Keratinocyte (primary cell): ENCODE data around the gene ADAMTS17. TPM values are rescaled to one million over a fixed set of nuclear protein-coding genes. Genes with fewer than 3 reads are reported as not detected.

Experiments used
- DNase-seq: peaks from one replicate; pipeline ENCODE4 v3.0.0-alpha.2; 2011; ENCODE audit warnings: low read depth, missing footprints, low spot score
- FAIRE-seq: peaks from 2 replicates; lab custom pipeline; 2011; peaks lifted over from hg19 to GRCh38; lab: Jason Lieb, UNC
- H2AFZ ChIP-seq: 2 replicates; pipeline ENCODE4 v1.6.0; 2012; ENCODE audit warnings: low read length, control low read depth, inconsistent platforms; ENCODE audit not compliant: control insufficient read depth
- H3K27ac ChIP-seq: 2 replicates; pipeline ENCODE4 v1.5.1; 2011; ENCODE audit warnings: low read length; ENCODE audit not compliant: control insufficient read depth, insufficient read depth
- H3K27me3 ChIP-seq: 3 replicates; pipeline ENCODE4 v1.6.0; 2011; ENCODE audit warnings: low read length; ENCODE audit not compliant: control insufficient read depth, insufficient read depth; ENCODE audit errors: extremely low read depth
- H3K36me3 ChIP-seq, 2 experiments: 2 replicates in 1 of 2; 3 replicates in 1 of 2; pipeline ENCODE4 v1.5.1; 2011; ENCODE audit warnings: low read length in 2 of 2, mild to moderate bottlenecking in 1 of 2; ENCODE audit not compliant: control insufficient read depth in 2 of 2, insufficient read depth in 2 of 2; ENCODE audit errors: extremely low read depth in 1 of 2
- H3K4me1 ChIP-seq: 3 replicates; pipeline ENCODE4 v1.5.1; 2011; ENCODE audit warnings: low read length; ENCODE audit not compliant: control insufficient read depth, insufficient read depth; ENCODE audit errors: extremely low read depth
- H3K4me2 ChIP-seq: 3 replicates; pipeline ENCODE4 v1.6.0; 2011; ENCODE audit warnings: low read depth, low read length; ENCODE audit not compliant: control insufficient read depth, insufficient read depth; ENCODE audit errors: extremely low read depth
- H3K4me3 ChIP-seq, 3 experiments: fragments of 200-600 bp in 1 of 3; sonication (generic) in 1 of 3; 2 replicates in 2 of 3; 3 replicates in 1 of 3; pipeline ENCODE4 v1.5.1; 2011 to 2016; ENCODE audit warnings: low read length in 3 of 3, mild to moderate bottlenecking in 3 of 3, control low read depth in 2 of 3, inconsistent platforms in 1 of 3, low read depth in 1 of 3, mixed read lengths in 1 of 3, mixed run types in 1 of 3, moderate library complexity in 1 of 3; ENCODE audit not compliant: control insufficient read depth in 2 of 3, insufficient read depth in 2 of 3; ENCODE audit errors: extremely low read depth in 1 of 3
- H3K79me2 ChIP-seq: 2 replicates; pipeline ENCODE4 v1.6.0; 2012; ENCODE audit warnings: low read length; ENCODE audit not compliant: control insufficient read depth, insufficient read depth
- H3K9ac ChIP-seq: 3 replicates; pipeline ENCODE4 v1.6.0; 2011; ENCODE audit warnings: low read length; ENCODE audit not compliant: control insufficient read depth, insufficient read depth; ENCODE audit errors: extremely low read depth
- H3K9me1 ChIP-seq: 3 replicates; pipeline ENCODE4 v1.6.0; 2011; ENCODE audit warnings: low read length; ENCODE audit not compliant: control insufficient read depth, insufficient read depth; ENCODE audit errors: extremely low read depth
- H3K9me3 ChIP-seq: 2 replicates; pipeline ENCODE4 v1.5.1; 2012; ENCODE audit warnings: low read depth, low read length; ENCODE audit not compliant: control insufficient read depth
- H4K20me1 ChIP-seq: 3 replicates; pipeline ENCODE4 v1.6.0; 2011; ENCODE audit warnings: low read length; ENCODE audit not compliant: control insufficient read depth, insufficient read depth; ENCODE audit errors: extremely low read depth
- EZH2 ChIP-seq: IDR thresholded peaks from one replicate; pipeline ENCODE4 v1.6.1; 2012; ENCODE audit warnings: inconsistent platforms, mild to moderate bottlenecking, low read length, moderate library complexity
- dilution Hi-C: fragments of 300-500 bp; cut with MboI; formaldehyde crosslinking; loops from one replicate; pipeline ENCODE4 v1.7.0; 2020; ENCODE audit warnings: low sequenced_read_pairs; ENCODE audit not compliant: extremely low pct_ligation_motif_present
- polyA minus RNA-seq, 3 experiments: library from RNA; depleted of rRNA, polyadenylated mRNA; stranded (reverse); fragments of >200 nt; gene quantifications; 1 replicate in 1 of 3; 2 replicates in 1 of 3; 3 replicates in 1 of 3; pipeline ENCODE4 v1.2.3, GENCODE V29; 2011
- polyA plus RNA-seq, 5 experiments: library from polyadenylated mRNA; depleted of rRNA in 3 of 5; stranded (reverse) in 3 of 5; stranded (forward) in 1 of 5; unstranded in 1 of 5; fragments of >200 nt; gene quantifications; 1 replicate in 1 of 5; 2 replicates in 3 of 5; 3 replicates in 1 of 5; pipeline versions ENCODE4 v1.2.1 to v1.2.3, GENCODE V29; 2011 to 2012; ENCODE audit warnings: missing spikeins in 2 of 5, low read depth in 1 of 5, low replicate concordance in 1 of 5
- TF ChIP-seq, protein P1 (sequence below), 3 experiments: IDR thresholded peaks in 1 of 3; conservative IDR thresholded peaks in 1 of 3; optimal IDR thresholded peaks in 1 of 3; 2 replicates in 2 of 3; 3 replicates in 1 of 3; pipeline versions ENCODE3 to v1.5.1; 2011; ENCODE audit warnings: low read length in 3 of 3, mild to moderate bottlenecking in 3 of 3, moderate library complexity in 2 of 3, control low read depth in 1 of 3, inconsistent platforms in 1 of 3; ENCODE audit not compliant: insufficient read depth in 2 of 3; ENCODE audit errors: extremely low read depth in 1 of 3

The ADAMTS17 gene, protein sequence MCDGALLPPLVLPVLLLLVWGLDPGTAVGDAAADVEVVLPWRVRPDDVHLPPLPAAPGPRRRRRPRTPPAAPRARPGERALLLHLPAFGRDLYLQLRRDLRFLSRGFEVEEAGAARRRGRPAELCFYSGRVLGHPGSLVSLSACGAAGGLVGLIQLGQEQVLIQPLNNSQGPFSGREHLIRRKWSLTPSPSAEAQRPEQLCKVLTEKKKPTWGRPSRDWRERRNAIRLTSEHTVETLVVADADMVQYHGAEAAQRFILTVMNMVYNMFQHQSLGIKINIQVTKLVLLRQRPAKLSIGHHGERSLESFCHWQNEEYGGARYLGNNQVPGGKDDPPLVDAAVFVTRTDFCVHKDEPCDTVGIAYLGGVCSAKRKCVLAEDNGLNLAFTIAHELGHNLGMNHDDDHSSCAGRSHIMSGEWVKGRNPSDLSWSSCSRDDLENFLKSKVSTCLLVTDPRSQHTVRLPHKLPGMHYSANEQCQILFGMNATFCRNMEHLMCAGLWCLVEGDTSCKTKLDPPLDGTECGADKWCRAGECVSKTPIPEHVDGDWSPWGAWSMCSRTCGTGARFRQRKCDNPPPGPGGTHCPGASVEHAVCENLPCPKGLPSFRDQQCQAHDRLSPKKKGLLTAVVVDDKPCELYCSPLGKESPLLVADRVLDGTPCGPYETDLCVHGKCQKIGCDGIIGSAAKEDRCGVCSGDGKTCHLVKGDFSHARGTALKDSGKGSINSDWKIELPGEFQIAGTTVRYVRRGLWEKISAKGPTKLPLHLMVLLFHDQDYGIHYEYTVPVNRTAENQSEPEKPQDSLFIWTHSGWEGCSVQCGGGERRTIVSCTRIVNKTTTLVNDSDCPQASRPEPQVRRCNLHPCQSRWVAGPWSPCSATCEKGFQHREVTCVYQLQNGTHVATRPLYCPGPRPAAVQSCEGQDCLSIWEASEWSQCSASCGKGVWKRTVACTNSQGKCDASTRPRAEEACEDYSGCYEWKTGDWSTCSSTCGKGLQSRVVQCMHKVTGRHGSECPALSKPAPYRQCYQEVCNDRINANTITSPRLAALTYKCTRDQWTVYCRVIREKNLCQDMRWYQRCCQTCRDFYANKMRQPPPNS
- 0.18 to 0.40 TPM (median 0.18 TPM) in 3 replicates for polyA plus RNA-seq
- polyA plus RNA-seq (2011; ENCODE audit: low read depth), result 1.8 TPM
- polyA plus RNA-seq (2011; cell fraction: cytosol; rRNA removed), result 0.05 and 0.15 TPM in 2 replicates
- 0.40 and 0.57 TPM in 2 replicates for polyA plus RNA-seq (2011; cell fraction: nucleus; rRNA removed)
- polyA plus RNA-seq (2012; ENCODE audit: low replicate concordance), result 0.28 and 1.8 TPM in 2 replicates
- polyA minus RNA-seq, result 0.48 TPM in 1 of 3 replicates, not detected in the others
- polyA minus RNA-seq (2011; cell fraction: cytosol; rRNA and poly(A)+ RNA removed), result not detected
- 1.2 and 3.0 TPM in 2 replicates for polyA minus RNA-seq (2011; cell fraction: nucleus; rRNA and poly(A)+ RNA removed)

DNA sequence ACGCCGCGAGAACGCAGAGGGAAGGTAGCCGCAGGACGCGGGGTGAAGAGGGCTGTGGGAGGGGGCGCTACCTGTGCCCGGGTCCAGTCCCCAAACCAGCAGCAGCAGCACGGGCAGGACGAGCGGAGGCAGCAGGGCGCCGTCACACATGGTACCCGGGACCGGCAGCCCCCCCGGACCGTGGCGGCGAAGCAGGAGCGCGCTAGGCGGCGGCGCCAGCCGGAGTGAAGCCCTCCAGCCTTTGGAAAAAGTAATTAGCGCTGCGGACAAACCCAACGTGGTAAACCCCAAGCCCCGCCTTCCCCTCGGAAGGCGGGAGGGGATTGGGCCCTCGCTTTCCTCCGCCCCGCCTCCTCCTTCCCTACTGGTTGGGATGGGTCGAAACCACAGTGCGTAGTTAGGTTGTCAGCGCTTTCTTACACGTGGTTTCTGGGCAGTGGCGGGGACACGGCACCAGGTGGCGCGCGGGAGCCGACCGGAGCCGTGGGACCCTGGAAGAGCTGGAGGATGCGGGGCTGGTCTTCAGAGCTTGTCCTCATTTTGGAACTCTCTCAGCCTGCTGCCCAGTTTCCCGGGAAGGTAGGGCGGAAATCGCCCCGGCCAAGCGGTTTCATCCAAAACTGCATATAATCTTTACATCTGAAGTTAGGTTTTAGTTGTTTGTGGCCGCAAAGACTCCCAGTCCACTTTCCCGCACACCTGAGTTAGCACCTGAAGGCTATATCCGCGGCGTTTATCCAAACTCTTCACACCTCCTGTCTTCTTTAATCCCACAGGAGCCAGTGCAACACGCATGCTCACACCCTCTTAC, at the start of gene ADAMTS17:
TSS of gene ADAMTS17 (minus strand) at position 226 of the 811 bp plus-strand sequence. CDS start at position 150, 76 bp downstream.
- dilution Hi-C loops, result no loop called here
- H3K9me3 ChIP-seq, result no peaks in the 10 kb centered on the region
- H2AFZ ChIP-seq, result peak within 1 kb of the TSS; percentile 87
- no peaks in the 10 kb centered on the region for H3K79me2 ChIP-seq
- H3K4me1 ChIP-seq, result no peaks in the 10 kb centered on the region
- peak within 1 kb of the TSS; percentile 32 for H3K9ac ChIP-seq
- H3K4me3 ChIP-seq, result peak within 1 kb of the TSS; percentile 56 to 71 (median 58)
- DNase-seq (peak; percentile 73), FAIRE-seq (peak; percentile 93)
- peaks cover 14% of the 10 kb centered on the region for H3K27me3 ChIP-seq
- H3K36me3 ChIP-seq, result no peaks in the 10 kb centered on the region
- TF ChIP-seq, protein P1, sequence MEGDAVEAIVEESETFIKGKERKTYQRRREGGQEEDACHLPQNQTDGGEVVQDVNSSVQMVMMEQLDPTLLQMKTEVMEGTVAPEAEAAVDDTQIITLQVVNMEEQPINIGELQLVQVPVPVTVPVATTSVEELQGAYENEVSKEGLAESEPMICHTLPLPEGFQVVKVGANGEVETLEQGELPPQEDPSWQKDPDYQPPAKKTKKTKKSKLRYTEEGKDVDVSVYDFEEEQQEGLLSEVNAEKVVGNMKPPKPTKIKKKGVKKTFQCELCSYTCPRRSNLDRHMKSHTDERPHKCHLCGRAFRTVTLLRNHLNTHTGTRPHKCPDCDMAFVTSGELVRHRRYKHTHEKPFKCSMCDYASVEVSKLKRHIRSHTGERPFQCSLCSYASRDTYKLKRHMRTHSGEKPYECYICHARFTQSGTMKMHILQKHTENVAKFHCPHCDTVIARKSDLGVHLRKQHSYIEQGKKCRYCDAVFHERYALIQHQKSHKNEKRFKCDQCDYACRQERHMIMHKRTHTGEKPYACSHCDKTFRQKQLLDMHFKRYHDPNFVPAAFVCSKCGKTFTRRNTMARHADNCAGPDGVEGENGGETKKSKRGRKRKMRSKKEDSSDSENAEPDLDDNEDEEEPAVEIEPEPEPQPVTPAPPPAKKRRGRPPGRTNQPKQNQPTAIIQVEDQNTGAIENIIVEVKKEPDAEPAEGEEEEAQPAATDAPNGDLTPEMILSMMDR (optimal IDR thresholded peaks at IDR 0.05 in 1 of 3, IDR thresholded peaks at IDR 0.05 in 1 of 3, conservative IDR thresholded peaks at IDR 0.05 in 1 of 3; ENCODE audit: extremely low read depth in 1 of 3, insufficient read depth in 2 of 3, low read length in 3 of 3), result peak; percentile 79 to 96 (median 87)
- no peak for TF ChIP-seq EZH2
- H3K4me2 ChIP-seq, result peak within 1 kb of the TSS; percentile 53
- no peaks in the 10 kb centered on the region for H3K9me1 ChIP-seq
- no peaks in the 10 kb centered on the region for H4K20me1 ChIP-seq
- H3K27ac ChIP-seq, result no peak within 1 kb of the TSS
